Esophagus squamous epithelium (tissue), 5 donors: ENCODE data around the gene CNDP2. TPM values are rescaled to one million over a fixed set of nuclear protein-coding genes. Genes with fewer than 3 reads are reported as not detected.

Experiments used
- DNase-seq: peaks from one replicate; lab custom pipeline; 2025; lab: John Stamatoyannopoulos, UW
- H3K27ac ChIP-seq, 4 donors: fragments of 200-600 bp; sonication (generic); one replicate each; pipeline ENCODE4 v1.5.1; 2016 to 2019; ENCODE audit warnings: mild to moderate bottlenecking in 1 of 4
- H3K27me3 ChIP-seq, 4 donors: fragments of 200-600 bp; sonication (generic); 1 replicate in 3 of 4; 2 replicates in 1 of 4; pipeline versions ENCODE4 v1.5.1 to v1.6.0; 2017 to 2021; ENCODE audit warnings: antibody characterized with exemption in 1 of 4
- H3K36me3 ChIP-seq, 3 donors: fragments of 200-600 bp; sonication (generic); one replicate each; pipeline ENCODE4 v1.5.1; 2016 to 2019
- H3K4me1 ChIP-seq, 3 donors: fragments of 200-600 bp; sonication (generic); one replicate each; pipeline ENCODE4 v1.5.1; 2017 to 2019
- H3K4me3 ChIP-seq, 4 donors: fragments of 200-600 bp; sonication (generic); 1 replicate in 3 of 4; 2 replicates in 1 of 4; pipeline ENCODE4 v1.5.1; 2016 to 2019; ENCODE audit warnings: mild to moderate bottlenecking in 2 of 4, moderate library complexity in 1 of 4
- H3K9me3 ChIP-seq, 3 donors: fragments of 200-600 bp; sonication (generic); one replicate each; pipeline ENCODE4 v1.5.1; 2016 to 2019
- CTCF ChIP-seq, 6 experiments: fragments of 450-650 bp in 4 of 6; fragments of 200-600 bp in 2 of 6; sonication (generic) in 2 of 6; IDR thresholded peaks; one replicate each; pipeline ENCODE4 v1.5.1; 2016 to 2019; ENCODE audit warnings: antibody characterized with exemption in 6 of 6, mild to moderate bottlenecking in 4 of 6, moderate library complexity in 4 of 6
- POLR2A ChIP-seq, 4 donors: fragments of 450-650 bp; IDR thresholded peaks; one replicate each; pipeline ENCODE4 v1.6.1; 2017; ENCODE audit warnings: antibody characterized with exemption in 4 of 4, mild to moderate bottlenecking in 4 of 4, moderate library complexity in 3 of 4
- WGBS, 2 donors: methylation state at CpG; one replicate each; pipeline ENCODE4 v1.1.5; 2018; 5-methylcytosine and 5-hydroxymethylcytosine counted together
- intact Hi-C: fragments of 100-400 bp; cut with DNase I; formaldehyde crosslinking; loops from one replicate; pipeline ENCODE4 v1.15.0; 2022
- total RNA-seq, 4 donors: library from RNA; depleted of rRNA; stranded (reverse); fragments of >200 nt; gene quantifications; one replicate each; pipeline ENCODE4 v1.1.0, GENCODE V29; 2016
- donor health status: DM: yes; HTN: yes; CAD: no.

Gene CNDP2
- total RNA-seq, 4 donors from 2014 or later: 66.6 to 136 (median 87.9) TPM

DNA sequence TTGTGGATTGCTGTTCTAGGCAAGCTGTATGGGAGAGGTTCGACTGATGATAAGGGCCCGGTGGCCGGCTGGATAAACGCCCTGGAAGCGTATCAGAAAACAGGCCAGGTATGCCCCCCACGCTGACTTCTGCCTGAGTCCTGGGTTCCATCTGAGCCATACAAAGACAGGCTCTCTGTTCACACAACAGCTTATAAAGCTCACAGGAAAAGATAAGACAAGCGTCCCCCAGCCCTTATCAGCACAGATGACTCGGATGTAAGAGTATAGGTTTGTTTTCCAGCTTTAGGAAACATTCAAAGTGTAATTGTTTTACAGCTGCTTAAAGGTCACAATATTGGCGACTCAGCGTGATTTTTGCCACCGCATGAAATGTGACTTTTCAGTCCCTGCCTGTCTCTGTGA lies 12.7 kb downstream of the CNDP2 start:
- Histone ChIP-seq H3K4me1 (peaks cover 0 to 9% (median 0%) of the 10 kb centered on the region in 3 donors), H3K36me3 (peaks cover 47 to 100% (median 70%) of the 10 kb centered on the region in 3 donors), H3K9me3 (no peaks in the 10 kb centered on the region), H3K27ac (no peak overlapping the region), H3K4me3 (no peak overlapping the region), H3K27me3 (no peaks in the 10 kb centered on the region)
- TF ChIP-seq POLR2A (IDR thresholded peaks at IDR 0.05) (no peak), CTCF (IDR thresholded peaks at IDR 0.05) (no peak)
- DNase-seq: no peak
- intact Hi-C loops: no loop called here
- WGBS, 2 donors: 90 to 94% methylated on average over 10 of the region's 11 CpGs

DNA sequence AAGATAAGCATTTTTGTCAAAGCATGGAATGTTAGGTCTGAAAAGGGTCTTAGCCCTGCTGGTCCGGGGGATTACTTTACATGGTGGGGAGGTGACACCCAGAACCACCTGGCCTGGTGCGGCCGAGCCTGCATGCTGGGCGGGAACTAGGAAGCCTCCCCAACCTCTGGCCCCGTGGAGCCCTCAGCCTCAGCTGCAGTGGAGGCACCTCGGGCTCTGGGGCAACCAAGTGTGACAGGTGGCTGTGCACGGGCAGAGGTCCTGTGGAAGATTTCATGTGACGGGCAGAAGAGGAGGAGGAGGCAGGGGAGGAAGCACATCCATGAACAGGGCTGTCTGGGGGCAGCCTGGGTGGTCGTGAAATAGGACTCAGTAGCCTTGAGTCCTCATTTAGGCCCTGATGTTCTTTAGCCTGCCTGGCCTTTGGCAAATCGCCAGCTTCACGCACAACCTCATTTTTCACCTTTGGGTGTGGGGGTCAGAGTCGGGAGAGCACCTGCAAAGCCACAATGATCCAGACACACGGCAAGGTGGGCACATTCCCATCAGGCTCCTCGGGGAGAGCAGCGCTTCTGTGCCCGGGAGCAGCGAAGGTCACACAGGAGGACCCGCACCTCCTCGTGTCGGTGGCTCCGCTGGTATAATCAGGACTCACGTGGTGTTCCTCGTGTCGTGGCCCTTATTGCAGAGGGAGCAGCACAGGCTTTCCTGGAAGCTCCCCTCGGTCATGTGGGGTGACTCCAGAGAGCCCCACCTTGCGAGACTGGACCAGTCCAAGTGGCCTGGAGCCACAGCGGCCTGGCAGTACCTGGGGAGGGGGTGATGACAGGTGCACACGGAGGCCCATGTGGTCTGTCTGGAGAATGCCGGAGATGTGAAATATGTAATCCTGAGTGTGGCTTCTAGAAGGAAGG lies 13.9 kb downstream of the CNDP2 start:
- peaks cover 47 to 99% (median 72%) of the 10 kb centered on the region in 3 donors for H3K36me3 ChIP-seq
- DNase-seq: no peak
- no peak for TF ChIP-seq CTCF (IDR thresholded peaks at IDR 0.05)
- TF ChIP-seq POLR2A (IDR thresholded peaks at IDR 0.05): no peak
- H3K4me1 ChIP-seq: peaks cover 0 to 9% (median 0%) of the 10 kb centered on the region in 3 donors
- no peak overlapping the region for H3K4me3 ChIP-seq
- intact Hi-C loops: no loop called here
- no peaks in the 10 kb centered on the region for H3K27me3 ChIP-seq
- WGBS, 2 donors: 73 to 86% methylated on average over 9 to 14 of the region's 29 CpGs
- no peak overlapping the region for H3K27ac ChIP-seq
- no peaks in the 10 kb centered on the region for H3K9me3 ChIP-seq

GRCh38 chr18:74510770-74511095 lies 14.6 kb downstream of the CNDP2 start:
- Histone ChIP-seq H3K4me1 (peaks cover 0 to 9% (median 0%) of the 10 kb centered on the region in 3 donors), H3K27ac (no peak overlapping the region), H3K27me3 (no peaks in the 10 kb centered on the region), H3K36me3 (peaks cover 52 to 99% (median 69%) of the 10 kb centered on the region in 3 donors), H3K9me3 (no peaks in the 10 kb centered on the region), H3K4me3 (no peak overlapping the region)
- intact Hi-C loops: no loop called here
- no peak for DNase-seq
- TF ChIP-seq CTCF (IDR thresholded peaks at IDR 0.05) (no peak), POLR2A (IDR thresholded peaks at IDR 0.05) (no peak)
- 83 to 88% methylated on average over 11 to 12 of the region's 12 CpGs for WGBS, 2 donors

DNA sequence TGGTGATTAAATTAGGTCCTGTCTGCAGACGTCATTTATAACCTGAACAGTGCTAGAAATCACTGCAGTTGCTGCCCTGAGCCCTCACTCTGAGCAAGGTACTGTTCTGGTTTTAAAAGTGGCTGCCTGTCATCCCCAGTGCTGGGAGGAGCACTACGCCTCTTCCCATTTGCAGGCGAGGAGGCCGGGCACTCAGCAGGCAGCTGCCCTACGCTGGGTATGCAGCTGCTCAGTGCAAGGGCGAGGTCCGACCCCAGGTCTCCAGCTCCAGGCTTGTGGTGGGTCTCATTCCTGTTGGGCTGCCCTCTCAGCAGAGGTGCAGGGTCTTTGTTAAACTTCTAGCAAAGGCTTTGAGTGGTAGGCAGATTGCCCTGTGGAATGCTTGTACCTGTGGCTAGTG lies 15.7 kb downstream of the CNDP2 start:
- no peaks in the 10 kb centered on the region for H3K27me3 ChIP-seq
- no peak overlapping the region for H3K4me3 ChIP-seq
- 57 to 96% methylated on average over 1 to 5 of the region's 7 CpGs for WGBS, 2 donors
- TF ChIP-seq CTCF (IDR thresholded peaks at IDR 0.05) (no peak), POLR2A (IDR thresholded peaks at IDR 0.05) (no peak)
- peaks cover 0 to 4% (median 0%) of the 10 kb centered on the region in 3 donors for H3K4me1 ChIP-seq
- peaks cover 60 to 99% (median 65%) of the 10 kb centered on the region in 3 donors for H3K36me3 ChIP-seq
- no peak for DNase-seq
- H3K9me3 ChIP-seq: no peaks in the 10 kb centered on the region
- no peak overlapping the region for H3K27ac ChIP-seq
- intact Hi-C loops: no loop called here

DNA sequence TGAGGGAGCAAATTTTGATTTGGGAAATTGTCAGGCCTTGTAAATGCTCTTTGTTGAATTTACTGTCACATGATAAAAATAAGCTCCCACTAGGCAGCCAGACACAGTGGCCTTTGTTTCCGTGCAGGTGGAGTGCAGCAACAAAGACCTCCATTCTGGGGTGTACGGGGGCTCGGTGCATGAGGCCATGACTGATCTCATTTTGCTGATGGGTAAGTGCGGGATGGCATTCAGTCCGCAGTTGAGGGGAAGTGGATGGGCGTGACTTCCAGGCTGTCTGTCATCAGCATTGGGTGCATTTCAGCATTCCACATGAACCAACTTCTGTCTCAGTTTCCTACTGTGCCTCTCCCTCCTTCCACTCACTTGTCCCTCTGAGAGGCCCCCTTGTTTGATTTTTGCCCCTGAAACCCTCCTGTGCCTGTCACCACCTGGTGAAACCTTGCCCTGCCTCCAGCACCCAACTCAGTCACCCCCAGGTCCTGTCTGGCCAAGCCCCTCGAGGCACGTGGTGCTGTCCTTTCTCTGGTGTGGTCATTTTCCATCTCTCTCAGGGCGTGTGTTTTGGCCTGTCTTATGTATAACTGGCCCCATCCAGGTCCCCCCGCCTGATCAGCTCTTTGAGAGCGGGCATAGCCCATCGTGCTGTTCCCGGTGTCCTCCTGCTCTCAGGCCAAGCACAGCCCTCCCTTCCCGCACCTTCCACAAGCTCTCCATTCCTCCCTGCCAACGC lies 16.3 kb downstream of the CNDP2 start:
- intact Hi-C loops: no loop called here
- no peak overlapping the region for H3K4me3 ChIP-seq
- H3K4me1 ChIP-seq: no peaks in the 10 kb centered on the region
- H3K27me3 ChIP-seq: no peaks in the 10 kb centered on the region
- no peak overlapping the region for H3K27ac ChIP-seq
- H3K9me3 ChIP-seq: no peaks in the 10 kb centered on the region
- TF ChIP-seq POLR2A (IDR thresholded peaks at IDR 0.05): no peak
- no peak for TF ChIP-seq CTCF (IDR thresholded peaks at IDR 0.05)
- WGBS, 2 donors: 87 to 99% methylated on average over 10 to 14 of the region's 15 CpGs
- peaks cover 63 to 99% (median 64%) of the 10 kb centered on the region in 3 donors for H3K36me3 ChIP-seq
- no peak for DNase-seq
